ENCODE results near the gene IGF2BP2. TPM values are rescaled to one million over a fixed set of nuclear protein-coding genes. Genes with fewer than 3 reads are reported as not detected.
A peak's percentile ranks its signal among the peaks of the same experiment; 100 is the strongest.

IGF2BP2 gene
- total and polyA plus RNA-seq, 9 of the 15 experiments (the other 6 are each of a cell fraction or from before 2014, with no cell fraction given) = 3.2 to 59.6 (median 30.5) TPM

DNA sequence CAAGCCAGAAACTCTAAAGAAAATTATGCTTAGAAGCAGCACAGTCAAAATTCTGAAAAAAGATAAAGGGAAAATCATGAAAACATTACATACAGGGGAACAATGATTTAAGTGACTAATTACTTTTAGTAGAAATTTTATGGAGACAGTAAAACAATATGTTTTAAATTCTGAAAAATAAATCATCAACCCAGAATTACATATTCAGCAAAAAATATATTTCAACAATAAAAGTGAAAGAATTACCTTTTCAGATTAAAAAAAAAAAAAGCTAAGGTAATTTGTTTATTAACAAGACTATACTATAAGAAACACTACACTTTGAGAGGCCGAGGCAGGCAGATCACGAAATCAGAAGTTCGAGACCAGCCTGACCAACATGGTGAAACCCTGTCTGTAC, 32.4 kb upstream of the IGF2BP2 start:
- Histone ChIP-seq H3K27ac (ENCODE audit: extremely low read depth, low read depth, low read length) (no peak overlapping the region), H2AFZ (ENCODE audit: low read depth, low read length) (no peak overlapping the region), H3K27me3 (ENCODE audit: control insufficient read depth in 2 of 2, insufficient read depth in 2 of 2, low read length in 2 of 2) (no peaks in the 10 kb centered on the region), H3K9me3 (replicated peaks; ENCODE audit: control insufficient read depth, insufficient read depth, low read depth, low read length) (no peaks in the 10 kb centered on the region), H3K4me1 (replicated peaks in 1 of 2; ENCODE audit: control insufficient read depth in 2 of 2, insufficient read depth in 2 of 2, low read length in 2 of 2) (no peaks in the 10 kb centered on the region), H3K4me3 (no peak overlapping the region), H3K9ac (ENCODE audit: insufficient read depth in 1 of 2, low read depth in 2 of 2, low read length in 2 of 2) (no peak overlapping the region), H3K79me2 (ENCODE audit: control insufficient read depth, insufficient read depth, low read length) (no peaks in the 10 kb centered on the region), H3K4me2 (ENCODE audit: insufficient read depth, low read length) (no peak overlapping the region), H4K20me1 (replicated peaks; ENCODE audit: control insufficient read depth, insufficient read depth, low read length) (no peaks in the 10 kb centered on the region), H3K36me3 (ENCODE audit: control insufficient read depth, insufficient read depth, low read length) (no peaks in the 10 kb centered on the region), H3K9me1 (ENCODE audit: control insufficient read depth, insufficient read depth, low read length) (no peaks in the 10 kb centered on the region)
- TF ChIP-seq, protein P1, sequence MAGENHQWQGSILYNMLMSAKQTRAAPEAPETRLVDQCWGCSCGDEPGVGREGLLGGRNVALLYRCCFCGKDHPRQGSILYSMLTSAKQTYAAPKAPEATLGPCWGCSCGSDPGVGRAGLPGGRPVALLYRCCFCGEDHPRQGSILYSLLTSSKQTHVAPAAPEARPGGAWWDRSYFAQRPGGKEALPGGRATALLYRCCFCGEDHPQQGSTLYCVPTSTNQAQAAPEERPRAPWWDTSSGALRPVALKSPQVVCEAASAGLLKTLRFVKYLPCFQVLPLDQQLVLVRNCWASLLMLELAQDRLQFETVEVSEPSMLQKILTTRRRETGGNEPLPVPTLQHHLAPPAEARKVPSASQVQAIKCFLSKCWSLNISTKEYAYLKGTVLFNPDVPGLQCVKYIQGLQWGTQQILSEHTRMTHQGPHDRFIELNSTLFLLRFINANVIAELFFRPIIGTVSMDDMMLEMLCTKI (IDR thresholded peaks at IDR 0.05; ENCODE audit: partially characterized antibody) = no peak
- TF ChIP-seq ZNF316 (IDR thresholded peaks at IDR 0.05) (peak; percentile 88), C11orf30 (IDR thresholded peaks at IDR 0.05; ENCODE audit: low read depth) (peak; percentile 65), MAFG (tag; conservative IDR thresholded peaks at IDR 0.05) (peak; percentile 28; the same call in 1 of the 2 replicates)
- TF ChIP-seq, protein P2, sequence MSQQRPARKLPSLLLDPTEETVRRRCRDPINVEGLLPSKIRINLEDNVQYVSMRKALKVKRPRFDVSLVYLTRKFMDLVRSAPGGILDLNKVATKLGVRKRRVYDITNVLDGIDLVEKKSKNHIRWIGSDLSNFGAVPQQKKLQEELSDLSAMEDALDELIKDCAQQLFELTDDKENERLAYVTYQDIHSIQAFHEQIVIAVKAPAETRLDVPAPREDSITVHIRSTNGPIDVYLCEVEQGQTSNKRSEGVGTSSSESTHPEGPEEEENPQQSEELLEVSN (IDR thresholded peaks at IDR 0.05; ENCODE audit: borderline replicate concordance in 1 of 2, extremely low read depth in 1 of 2, insufficient read depth in 1 of 2, insufficient read length in 1 of 2, low read depth in 1 of 2, low read length in 1 of 2, poor library complexity in 1 of 2, severe bottlenecking in 1 of 2) = no peak
- in situ Hi-C loops (cut with MboI) (no loop called here), intact Hi-C loops (cut with micrococcal nuclease) (no loop called here)
- 39% methylated on average over 3 of the region's 3 CpGs for WGBS (ENCODE audit: insufficient coverage, low coverage, missing lambda C conversion rate)
- no peak for DNase-seq (ENCODE audit: extremely low read depth in 1 of 4, low spot score in 3 of 4)
- FAIRE-seq = no peak
- POLR2A ChIA-PET = no interaction called here
- BruUV-seq (replicated peaks) = no TSS peak
- CTCF ChIA-PET (ENCODE audit: low intra/inter-chr PET ratio) = no interaction called here
- no peak for ATAC-seq
